NCI-H82 treated with DMSO at 0.1 percent for 48 hours (cell line): ENCODE data around the gene CTNNBIP1.

ENCODE experiments used
- DNase-seq: peaks from one replicate; lab custom pipeline; 2025; ENCODE audit not compliant: unreplicated experiment; lab: John Stamatoyannopoulos, UW

Gene CTNNBIP1

GRCh38 chr1:9905010-9905409 is 5.1 kb downstream of the CTNNBIP1 start:
- no peak for DNase-seq

- no peak for DNase-seq
Observed at GRCh38 chr1:9904596-9904995, 5.5 kb downstream of the CTNNBIP1 start.

DNA sequence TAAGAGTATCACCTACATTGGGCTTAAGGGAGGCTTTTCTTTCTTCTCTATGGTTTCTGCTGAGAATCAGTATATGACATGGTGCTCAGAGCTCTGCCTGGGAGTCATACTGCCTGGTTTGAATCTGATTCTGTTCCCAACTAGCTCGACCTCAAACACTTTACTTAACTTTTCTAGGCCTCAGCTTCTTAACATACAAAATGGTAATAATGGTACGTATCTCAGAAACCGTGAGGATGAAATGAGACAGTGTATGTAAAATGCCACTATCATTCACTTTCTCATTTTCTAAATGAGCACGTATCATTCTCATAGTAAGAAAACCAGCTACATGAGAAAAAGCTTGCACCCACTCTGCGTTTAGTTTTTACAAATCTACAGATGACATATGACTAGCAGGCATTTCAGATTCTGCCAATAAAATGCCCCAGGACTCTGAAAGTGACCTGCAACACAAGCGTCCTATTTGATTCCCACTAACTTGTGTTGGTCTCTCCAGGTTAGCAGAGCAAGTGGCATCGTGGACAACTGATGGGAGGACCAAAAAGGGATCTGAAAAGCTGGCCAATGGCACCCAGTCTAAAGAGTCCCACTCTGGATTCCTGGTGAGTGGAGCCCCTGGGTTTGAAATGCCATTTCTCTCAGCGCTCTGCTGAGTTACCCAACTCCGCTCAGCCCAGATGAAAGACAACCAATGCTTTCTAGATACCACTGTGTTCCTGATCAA is 6.1 kb downstream of the CTNNBIP1 start:
- no peak for DNase-seq

DNA sequence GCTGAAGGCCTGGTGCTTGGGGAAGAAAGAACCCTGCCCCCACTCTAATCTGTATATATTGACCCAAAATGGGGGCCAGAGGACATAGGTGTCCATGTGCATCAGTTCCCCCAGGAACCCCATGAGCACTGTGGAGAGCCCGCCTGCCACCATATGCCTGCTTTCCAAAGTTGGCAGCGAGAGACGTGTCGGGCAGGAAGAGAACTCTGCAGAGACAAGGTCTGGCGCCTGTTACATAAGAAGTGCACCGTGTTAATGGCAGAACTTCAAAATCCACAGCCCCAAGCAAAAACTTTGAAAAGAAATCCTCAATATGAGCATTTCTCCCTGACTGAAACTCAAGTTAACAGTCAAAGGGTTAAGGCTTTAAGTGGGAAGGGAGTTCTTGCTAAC is 8.0 kb downstream of the CTNNBIP1 start:
- no peak for DNase-seq

DNA sequence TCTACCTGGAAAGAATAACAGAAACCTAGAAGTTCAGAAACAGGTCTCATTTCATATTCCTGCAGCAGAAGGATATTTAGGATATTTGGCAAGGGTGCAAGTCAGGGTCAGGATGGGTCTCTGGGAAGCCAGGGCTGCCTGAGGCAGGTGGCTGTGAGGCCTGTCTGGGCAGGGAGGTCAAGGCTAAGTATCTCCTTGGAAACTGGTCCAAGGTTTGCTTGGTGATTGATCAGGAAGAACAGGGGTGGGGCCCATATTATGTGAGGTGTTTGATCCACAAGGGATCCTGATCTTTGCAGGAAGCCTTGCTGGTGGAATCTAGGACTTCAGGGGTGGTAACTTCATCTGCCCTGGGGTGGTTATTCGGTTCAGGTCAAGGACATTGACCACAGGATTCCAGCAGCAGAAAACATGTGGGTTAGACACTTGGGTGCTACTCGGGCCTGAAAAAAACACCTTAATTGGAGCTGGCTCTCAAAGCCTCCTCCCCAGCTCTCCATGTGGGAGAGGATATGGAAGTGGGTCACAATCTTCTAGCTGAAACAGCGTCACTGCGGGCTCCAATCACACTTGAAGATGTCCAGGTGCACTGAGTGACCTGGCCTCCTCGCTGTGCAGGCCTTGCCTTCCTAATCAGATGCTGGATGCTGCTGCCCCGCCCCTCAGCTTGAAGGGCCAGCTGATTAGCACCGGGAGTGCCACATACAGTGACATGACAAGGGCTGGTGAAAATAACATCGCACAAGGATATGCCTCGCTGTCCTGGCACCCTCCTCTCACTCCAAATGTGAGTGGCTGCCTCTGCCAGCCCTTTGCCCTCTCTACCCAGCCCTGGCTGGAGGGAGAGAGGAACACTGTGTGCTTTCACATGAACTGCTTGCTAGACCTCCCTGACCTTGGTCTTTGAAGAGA is 8.7 kb downstream of the CTNNBIP1 start:
- no peak for DNase-seq

DNA sequence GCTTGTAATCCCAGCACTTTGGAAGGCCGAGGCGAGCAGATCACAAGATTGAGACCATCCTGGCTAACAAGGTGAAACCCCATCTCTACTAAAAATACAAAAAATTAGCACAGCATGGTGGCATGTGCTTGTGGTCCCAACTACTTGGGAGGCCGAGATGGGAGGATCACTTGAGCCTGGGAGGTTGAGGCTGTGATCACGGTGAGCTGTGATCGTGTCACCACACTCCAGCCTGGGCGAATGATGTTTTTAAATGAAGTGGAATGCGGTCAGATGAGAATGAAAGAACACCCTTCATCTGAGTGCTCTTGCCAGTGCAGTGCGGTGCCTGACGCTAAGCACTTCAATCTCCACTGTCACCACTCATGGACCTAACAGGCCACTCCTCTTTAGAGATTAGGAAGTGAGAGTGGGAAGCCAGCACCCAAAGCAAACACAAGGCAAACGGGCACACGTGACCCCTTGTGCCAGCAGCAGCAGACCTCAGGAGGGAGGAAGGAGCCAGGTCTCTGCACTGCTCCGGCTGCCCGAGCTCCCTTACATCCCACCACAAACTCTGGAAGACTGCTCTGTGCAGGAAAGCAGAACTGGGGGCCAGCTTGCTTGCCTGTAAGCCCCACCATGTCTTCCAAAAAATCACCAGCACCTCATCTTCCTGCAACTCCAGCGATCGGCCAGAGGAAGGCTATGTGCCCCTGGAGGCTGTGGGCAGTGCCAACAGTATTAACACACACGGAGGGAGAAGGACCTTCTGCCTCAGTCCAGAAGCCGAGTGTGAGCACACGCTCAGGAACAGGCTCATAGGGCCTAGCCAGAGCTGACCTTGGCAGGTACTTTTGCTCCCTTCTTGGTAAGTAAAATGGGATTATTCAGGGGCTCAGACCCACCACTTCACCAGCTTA is 9.7 kb downstream of the CTNNBIP1 start:
- peak; percentile 24 for DNase-seq

DNA sequence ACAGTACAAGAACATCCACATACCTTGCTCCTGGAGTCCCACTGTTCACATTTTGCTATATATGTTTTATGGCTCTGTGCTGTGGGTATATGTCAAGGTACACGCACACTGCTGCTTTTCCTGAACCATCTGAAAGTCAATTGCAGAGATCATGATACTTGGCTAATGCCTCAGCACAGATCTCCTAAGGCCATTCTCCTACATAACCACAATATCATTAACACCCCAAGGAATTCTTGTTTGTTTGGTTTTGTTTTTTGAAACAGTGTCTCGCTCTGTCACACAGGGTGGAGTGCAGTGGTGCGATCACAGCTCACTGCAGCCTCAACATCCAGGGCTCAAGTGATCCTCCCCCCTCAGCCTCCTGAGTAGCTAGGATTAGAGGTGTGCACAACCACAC is 16.0 kb downstream of the CTNNBIP1 start:
- DNase-seq = no peak

DNA sequence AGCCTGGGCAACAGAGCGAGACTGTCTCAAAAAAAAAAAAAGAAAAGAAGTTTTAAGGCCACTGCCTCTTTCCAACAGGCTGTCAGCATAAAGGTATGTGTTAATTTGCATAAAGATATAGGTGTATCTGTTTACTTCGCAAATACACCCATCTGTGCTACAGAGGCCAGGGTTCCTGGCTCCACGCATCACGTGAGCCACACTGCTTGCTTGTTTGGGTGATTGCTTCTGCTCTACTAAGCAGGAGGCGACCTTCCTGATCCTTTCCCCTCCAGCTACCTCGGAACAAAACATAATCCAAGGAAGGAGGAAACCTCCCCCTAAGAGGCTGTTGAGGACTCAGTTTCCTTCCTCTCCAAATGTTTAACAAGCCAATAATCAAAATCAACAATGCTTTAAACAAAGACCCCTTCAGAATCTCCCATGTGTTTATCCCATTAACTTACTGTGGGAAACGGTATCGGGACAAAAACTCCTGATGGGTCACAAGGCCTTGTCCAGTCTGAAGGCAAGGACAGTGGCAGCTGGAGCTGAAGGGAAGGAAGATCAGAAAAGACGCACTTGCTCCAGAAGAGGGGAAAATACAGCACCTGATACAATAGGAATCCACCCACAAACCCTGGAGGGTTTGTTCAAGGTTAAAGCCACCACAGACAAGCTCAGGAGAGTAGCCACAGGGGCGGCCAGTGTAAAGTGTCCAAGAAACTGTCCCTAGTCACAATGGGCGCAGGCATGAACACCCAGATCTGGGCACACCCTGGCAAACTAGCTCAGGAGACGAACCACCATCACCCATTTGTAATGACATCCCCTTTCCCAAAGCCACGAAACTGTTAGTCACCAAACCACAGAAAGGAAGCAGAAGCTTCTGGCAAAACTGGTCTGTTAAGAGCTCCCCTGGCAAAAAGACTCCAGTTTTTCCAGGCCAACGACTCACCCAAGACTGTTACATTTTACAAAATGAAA is 17.2 kb downstream of the CTNNBIP1 start:
- DNase-seq = no peak

GRCh38 chr1:9891207-9891606 is 18.9 kb downstream of the CTNNBIP1 start:
- DNase-seq = peak; percentile 68

DNA sequence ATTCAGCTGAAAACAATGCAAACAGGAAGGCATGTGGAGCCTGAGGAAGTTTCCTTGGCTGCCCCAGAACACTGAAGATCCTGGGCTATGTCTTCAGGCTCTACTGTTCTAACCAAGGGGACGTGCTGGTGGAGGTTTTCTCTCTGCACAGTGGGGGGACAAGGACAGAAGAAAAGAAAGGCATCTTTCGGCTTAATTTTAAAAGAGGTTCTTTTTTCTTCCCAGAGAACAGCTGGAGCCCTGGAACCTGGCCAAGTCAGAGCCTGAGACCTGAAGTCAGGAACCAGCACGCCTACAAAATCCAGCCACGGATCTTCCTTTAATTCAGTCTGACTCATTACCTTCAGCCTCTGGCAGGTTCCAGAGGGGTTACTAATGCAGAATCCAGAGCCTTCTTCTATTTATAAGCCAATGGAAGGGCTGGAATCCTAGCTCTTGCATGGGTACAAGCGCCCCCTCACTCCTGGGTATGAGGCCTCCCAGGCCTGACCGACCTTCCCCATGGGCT is 19.8 kb downstream of the CTNNBIP1 start:
- DNase-seq = peak; percentile 34

DNA sequence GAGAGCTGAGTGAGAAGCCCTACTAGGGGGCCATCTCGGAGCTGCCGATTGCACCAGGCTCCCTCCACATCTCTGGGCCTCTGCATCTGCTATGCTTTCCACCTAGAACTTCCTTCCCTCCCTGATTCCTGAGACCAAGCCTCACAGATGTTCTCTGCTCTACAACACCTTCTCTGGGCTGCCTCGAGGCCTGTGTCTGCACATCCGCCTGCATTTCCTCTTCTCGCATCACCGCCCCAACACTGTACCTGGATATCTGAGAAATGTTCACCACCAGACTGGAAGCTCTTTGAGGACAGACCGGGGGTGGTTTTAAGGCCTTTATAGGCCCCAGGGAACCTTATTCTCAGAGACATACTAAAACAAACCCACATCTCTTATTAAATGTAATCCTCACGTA is 20.7 kb downstream of the CTNNBIP1 start:
- no peak for DNase-seq

DNA sequence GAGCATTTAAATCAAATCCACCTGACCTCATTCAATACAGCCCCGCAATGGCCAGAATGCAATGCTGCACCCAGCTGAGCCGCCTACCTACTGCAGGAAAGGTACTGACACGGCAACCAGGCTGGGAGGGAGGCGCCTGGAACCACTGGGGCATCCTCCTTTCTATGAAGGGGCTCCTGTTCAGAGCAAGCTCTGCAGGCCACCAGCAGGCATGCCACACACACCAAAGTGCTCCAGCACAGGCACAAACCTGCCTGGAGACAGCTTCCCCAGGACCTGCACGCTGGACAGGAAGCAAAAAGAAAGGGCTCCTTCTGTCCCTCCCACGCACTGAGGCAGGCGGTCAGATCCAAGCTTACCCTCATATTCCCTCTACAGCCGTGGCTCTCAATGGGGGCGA is 21.2 kb downstream of the CTNNBIP1 start:
- DNase-seq = no peak

- DNase-seq = no peak
Observed at GRCh38 chr1:9887070-9887469, 23.0 kb downstream of the CTNNBIP1 start.

GRCh38 chr1:9886092-9886742 is 23.9 kb downstream of the CTNNBIP1 start:
- DNase-seq = no peak

DNA sequence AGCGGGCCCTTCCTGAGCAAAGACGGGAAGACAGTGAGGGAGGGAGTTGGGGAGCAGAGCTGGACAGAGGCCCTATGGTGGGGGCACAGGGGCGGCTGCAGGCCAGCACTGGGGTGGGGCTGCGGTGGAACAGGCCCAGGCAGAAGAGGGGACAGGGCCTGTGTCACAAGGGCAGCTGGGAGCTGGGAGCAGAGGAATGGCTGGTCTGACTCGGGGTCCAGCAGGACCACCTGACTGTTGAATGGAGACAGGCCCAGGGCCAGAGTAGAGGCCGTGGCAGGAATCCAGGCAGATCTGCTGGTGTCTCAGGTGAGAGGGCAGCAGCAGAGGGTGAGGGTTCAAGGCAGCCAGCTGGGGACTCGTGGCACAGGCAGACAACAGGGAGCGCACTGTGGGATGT is 25.3 kb downstream of the CTNNBIP1 start:
- no peak for DNase-seq

DNA sequence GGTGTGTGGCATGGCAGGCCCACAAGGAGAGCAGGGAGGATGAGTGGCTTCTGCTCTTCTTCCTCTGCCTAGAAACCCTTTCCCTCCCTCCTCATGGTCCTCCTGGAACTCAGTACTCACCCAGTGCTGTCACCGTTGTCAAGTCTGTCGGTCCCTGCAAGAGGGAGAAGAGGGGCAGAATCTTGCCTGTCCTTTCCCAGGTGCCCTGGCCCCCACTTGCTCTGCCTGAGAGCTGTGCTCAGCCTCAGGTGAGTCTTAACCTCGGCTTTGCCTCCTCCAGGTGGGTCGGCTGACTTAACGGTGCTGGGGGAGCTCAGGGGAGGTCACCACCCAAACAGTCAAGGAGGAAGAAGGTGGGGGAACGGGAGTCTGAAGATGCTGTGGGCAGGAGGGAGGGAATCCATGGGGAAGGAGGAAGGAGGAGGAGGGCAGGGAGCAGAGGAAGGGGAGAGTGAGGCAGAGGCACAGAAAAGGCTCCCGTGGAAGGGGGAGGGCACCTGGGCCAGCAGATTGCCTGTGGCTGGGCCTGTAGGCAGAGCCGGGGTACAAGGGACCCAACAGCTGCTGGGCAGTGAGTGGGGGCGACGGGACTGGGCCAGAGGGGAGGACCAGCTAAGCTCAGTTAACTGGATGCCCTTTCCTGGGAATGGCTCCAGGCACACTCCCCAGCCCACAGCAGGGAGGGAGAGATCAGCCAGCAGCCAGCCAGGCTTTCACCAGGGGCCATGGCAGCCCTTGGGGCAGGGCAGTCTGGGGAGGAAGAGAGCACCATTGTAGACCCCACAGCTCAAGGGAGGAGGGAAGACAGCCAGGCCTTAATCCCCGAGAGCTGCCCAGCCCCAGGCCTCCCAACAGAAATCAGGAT is 26.3 kb downstream of the CTNNBIP1 start:
- DNase-seq = no peak

- DNase-seq = no peak
Observed at GRCh38 chr1:9882945-9883303, 27.1 kb downstream of the CTNNBIP1 start.

- DNase-seq = no peak
Observed at GRCh38 chr1:9882296-9882944, 27.6 kb downstream of the CTNNBIP1 start.
